Retinal pigment epithelial cell (primary cell): ENCODE measurements around the gene RBMX.

ENCODE experiments used
- DNase-seq: peaks from one replicate; pipeline ENCODE4 v3.0.0-alpha.2; 2010; ENCODE audit warnings: low read depth
- H3K4me3 ChIP-seq: 2 replicates; pipeline ENCODE4 v1.5.1; 2011; ENCODE audit warnings: mild to moderate bottlenecking, low read length, control low read depth, moderate library complexity
- TF ChIP-seq, protein P1 (sequence below): conservative IDR thresholded peaks from 2 replicates; pipeline ENCODE4 v1.5.1; 2011; ENCODE audit warnings: low read depth, low read length, control low read depth, inconsistent platforms

The RBMX gene

DNA sequence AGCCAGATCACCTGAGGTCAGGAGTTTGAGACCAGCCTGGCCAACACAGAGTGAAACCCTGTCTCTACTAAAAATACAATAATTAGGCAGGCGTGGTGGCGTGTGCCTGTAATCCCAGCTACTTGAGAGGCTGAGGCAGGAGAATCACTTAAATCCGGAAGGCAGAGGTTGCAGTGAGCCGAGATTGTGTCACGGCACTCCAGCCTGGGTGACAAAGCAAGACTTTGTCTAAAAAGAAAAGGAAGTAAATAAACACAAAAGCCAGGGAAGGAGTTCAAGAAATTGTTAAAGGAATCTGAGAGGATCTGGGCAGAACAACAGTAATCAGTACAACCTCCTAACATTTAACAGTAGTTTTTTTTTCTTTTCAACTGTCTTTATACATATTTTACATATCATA, 51.1 kb downstream of the RBMX start:
- DNase-seq = no peak
- TF ChIP-seq, protein P1, sequence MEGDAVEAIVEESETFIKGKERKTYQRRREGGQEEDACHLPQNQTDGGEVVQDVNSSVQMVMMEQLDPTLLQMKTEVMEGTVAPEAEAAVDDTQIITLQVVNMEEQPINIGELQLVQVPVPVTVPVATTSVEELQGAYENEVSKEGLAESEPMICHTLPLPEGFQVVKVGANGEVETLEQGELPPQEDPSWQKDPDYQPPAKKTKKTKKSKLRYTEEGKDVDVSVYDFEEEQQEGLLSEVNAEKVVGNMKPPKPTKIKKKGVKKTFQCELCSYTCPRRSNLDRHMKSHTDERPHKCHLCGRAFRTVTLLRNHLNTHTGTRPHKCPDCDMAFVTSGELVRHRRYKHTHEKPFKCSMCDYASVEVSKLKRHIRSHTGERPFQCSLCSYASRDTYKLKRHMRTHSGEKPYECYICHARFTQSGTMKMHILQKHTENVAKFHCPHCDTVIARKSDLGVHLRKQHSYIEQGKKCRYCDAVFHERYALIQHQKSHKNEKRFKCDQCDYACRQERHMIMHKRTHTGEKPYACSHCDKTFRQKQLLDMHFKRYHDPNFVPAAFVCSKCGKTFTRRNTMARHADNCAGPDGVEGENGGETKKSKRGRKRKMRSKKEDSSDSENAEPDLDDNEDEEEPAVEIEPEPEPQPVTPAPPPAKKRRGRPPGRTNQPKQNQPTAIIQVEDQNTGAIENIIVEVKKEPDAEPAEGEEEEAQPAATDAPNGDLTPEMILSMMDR = no peak
- no peak overlapping the region for H3K4me3 ChIP-seq

DNA sequence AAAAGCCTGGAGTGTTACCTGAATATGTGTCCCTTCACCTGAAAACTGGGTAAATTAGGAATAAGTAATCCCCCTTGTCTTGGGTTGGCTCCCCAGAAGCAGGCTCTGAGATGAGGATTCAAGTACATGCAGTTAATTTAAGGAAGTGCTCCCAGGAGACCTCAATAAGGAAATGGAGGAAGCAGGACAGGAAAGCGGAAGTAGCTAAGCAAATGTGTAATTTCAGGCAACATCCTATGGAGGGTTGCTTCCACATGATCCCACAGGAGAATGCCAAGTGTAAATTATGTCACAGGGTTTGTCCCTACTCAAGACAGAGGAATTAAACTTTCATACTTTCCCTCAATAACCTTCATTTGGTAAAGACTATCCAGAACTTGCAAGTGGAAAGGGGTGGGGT, 51.7 kb downstream of the RBMX start:
- TF ChIP-seq, protein P1 = no peak
- H3K4me3 ChIP-seq = no peak overlapping the region
- no peak for DNase-seq

DNA sequence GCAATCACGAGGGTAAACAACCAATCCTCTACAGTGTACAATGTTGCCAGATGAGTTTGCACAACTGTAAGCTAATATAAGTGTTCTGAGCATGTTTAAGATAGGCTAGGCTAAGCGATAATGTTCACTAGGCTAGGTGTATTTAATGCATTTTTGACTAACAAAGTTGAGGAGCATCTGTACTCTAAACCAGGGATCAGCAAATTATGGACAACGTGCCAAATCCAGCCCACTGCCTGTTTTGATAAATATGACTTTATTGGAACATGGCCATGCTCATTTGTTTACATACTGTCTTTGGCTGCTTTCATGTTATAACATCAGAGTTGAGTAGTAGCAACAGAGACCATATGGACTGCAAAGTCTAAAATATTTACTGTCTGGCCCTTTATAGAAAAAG, 53.5 kb downstream of the RBMX start:
- TF ChIP-seq, protein P1 = no peak
- no peak for DNase-seq
- no peak overlapping the region for H3K4me3 ChIP-seq

DNA sequence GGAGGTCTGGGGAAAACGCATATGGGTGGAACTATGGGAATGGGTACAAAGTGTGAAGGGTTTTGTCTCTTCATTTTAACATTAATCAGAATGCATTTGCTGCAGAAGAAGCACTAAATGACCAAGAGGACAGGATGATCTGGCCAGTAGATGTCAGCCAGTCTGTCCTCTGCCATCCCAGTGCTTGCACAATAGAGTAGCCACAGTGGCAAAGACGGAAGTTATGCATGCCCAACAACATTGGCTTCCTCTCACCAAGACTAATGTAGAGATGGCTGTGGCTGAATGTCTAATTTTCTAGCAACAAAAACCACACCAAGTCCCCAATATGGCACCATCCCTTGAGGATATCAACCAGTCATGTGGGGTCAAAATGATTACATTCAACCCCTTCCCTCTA, 54.8 kb downstream of the RBMX start:
- H3K4me3 ChIP-seq = no peak overlapping the region
- no peak for DNase-seq
- TF ChIP-seq, protein P1 = no peak
